SK-N-MC (cell line): ENCODE measurements around the gene OTOP1.

Experiments
- EZH2 ChIP-seq: fragments of 200-600 bp; sonication (generic); IDR thresholded peaks from one replicate; pipeline ENCODE4 v1.6.1; 2017; ENCODE audit warnings: antibody characterized with exemption
- FOXP2 ChIP-seq: optimal IDR thresholded peaks from 2 replicates; pipeline ENCODE3; 2011; ENCODE audit warnings: mild to moderate bottlenecking, moderate library complexity; ENCODE audit not compliant: insufficient read depth; ENCODE audit errors: extremely low read length, control extremely low read depth
- POLR2AphosphoS5 ChIP-seq: IDR thresholded peaks from 2 replicates; pipeline ENCODE4 v1.6.1; 2012; ENCODE audit warnings: mild to moderate bottlenecking, low read depth, low read length, borderline replicate concordance

DNA sequence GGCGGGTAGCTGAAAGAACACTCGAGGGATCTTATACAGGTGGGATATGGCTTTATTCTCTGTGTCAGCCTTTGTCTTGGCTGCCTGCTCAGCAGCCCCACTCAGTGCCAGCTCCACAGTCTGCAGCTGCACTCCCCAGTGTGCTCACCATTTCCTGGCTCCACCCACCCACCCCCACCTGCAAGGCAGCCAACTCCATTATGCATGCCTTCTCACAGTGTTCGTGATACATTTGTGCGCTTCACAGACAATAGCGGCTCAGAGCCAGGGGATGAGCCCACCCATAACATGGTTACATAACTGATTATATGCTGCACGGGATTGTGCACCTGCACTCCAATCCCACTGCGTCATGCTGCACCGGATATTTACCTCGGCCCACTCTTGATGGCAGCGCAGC, 30.1 kb upstream of the OTOP1 start:
- no peak for TF ChIP-seq POLR2AphosphoS5
- TF ChIP-seq FOXP2, result no peak
- no peak for TF ChIP-seq EZH2
